CD14-positive monocyte (primary cell): Measurements from ENCODE around the gene TMEM107. TPM values are rescaled to one million over a fixed set of nuclear protein-coding genes. Genes with fewer than 3 reads are reported as not detected.

Experiments
- DNase-seq, 3 donors: peaks; one replicate each; pipeline ENCODE4 v3.0.0-alpha.2; 2011 to 2022
- H2AFZ ChIP-seq: 2 replicates; pipeline ENCODE4 v1.6.0; 2012; ENCODE audit warnings: mild to moderate bottlenecking, low read depth, low read length, inconsistent platforms; ENCODE audit not compliant: insufficient read depth, poor library complexity, severe bottlenecking
- H3K27ac ChIP-seq, 2 donors: 1 replicate in 1 of 2; 2 replicates in 1 of 2; pipeline ENCODE4 v1.5.1; 2012 to 2013; ENCODE audit warnings: low read length in 2 of 2, control low read depth in 1 of 2, inconsistent platforms in 1 of 2, low read depth in 1 of 2, mild to moderate bottlenecking in 1 of 2
- H3K27me3 ChIP-seq, 2 donors: one replicate each; pipeline versions ENCODE4 v1.6.0 to v1.6.1; 2011 to 2013; ENCODE audit warnings: low read length in 2 of 2; ENCODE audit not compliant: control insufficient read depth in 2 of 2, insufficient read depth in 2 of 2
- H3K36me3 ChIP-seq, 2 donors: replicated peaks in 1 of 2; 1 replicate in 1 of 2; 2 replicates in 1 of 2; pipeline versions ENCODE4 v1.5.1 to v1.6.1; 2012 to 2013; ENCODE audit warnings: low read length in 2 of 2, control low read depth in 1 of 2, inconsistent platforms in 1 of 2, mild to moderate bottlenecking in 1 of 2; ENCODE audit not compliant: insufficient read depth in 2 of 2, control insufficient read depth in 1 of 2
- H3K4me1 ChIP-seq, 2 donors: 1 replicate in 1 of 2; 2 replicates in 1 of 2; pipeline versions ENCODE4 v1.5.1 to v1.6.1; 2012 to 2013; ENCODE audit warnings: low read length in 2 of 2, control low read depth in 1 of 2, inconsistent platforms in 1 of 2, mild to moderate bottlenecking in 1 of 2, moderate library complexity in 1 of 2; ENCODE audit not compliant: insufficient read depth in 2 of 2, control insufficient read depth in 1 of 2
- H3K4me2 ChIP-seq: replicated peaks from 2 replicates; pipeline ENCODE3; 2012; ENCODE audit warnings: low read length, moderate library complexity, mild to moderate bottlenecking; ENCODE audit not compliant: poor library complexity, severe bottlenecking; ENCODE audit errors: extremely low read depth
- H3K4me3 ChIP-seq, 3 experiments: fragments of 200-600 bp in 1 of 3; sonication (generic) in 1 of 3; replicated peaks in 1 of 3; 1 replicate in 2 of 3; 2 replicates in 1 of 3; pipeline ENCODE4 v1.5.1; 2011 to 2013; ENCODE audit warnings: low read length in 3 of 3, mild to moderate bottlenecking in 3 of 3, control low read depth in 2 of 3, low read depth in 2 of 3, inconsistent platforms in 1 of 3, moderate library complexity in 1 of 3
- H3K79me2 ChIP-seq: 2 replicates; pipeline ENCODE4 v1.6.0; 2012; ENCODE audit warnings: mild to moderate bottlenecking, control low read depth, inconsistent platforms, low read length, moderate library complexity; ENCODE audit not compliant: insufficient read depth
- H3K9ac ChIP-seq: 2 replicates; pipeline ENCODE4 v1.6.0; 2017; ENCODE audit warnings: low read length, mild to moderate bottlenecking; ENCODE audit not compliant: insufficient read depth, poor library complexity, severe bottlenecking
- H3K9me3 ChIP-seq, 2 donors: replicated peaks in 1 of 2; 1 replicate in 1 of 2; 2 replicates in 1 of 2; pipeline versions ENCODE4 v1.5.1 to v1.6.1; 2012 to 2013; ENCODE audit warnings: low read length in 2 of 2, control low read depth in 1 of 2; ENCODE audit not compliant: control insufficient read depth in 1 of 2, insufficient read depth in 1 of 2
- H4K20me1 ChIP-seq: 2 replicates; pipeline ENCODE4 v1.6.0; 2012; ENCODE audit warnings: mild to moderate bottlenecking, low read length, control low read depth, moderate library complexity; ENCODE audit not compliant: insufficient read depth
- H3K27ac Mint-ChIP-seq, 7 donors: one replicate each; pipeline ENCODE4 v1.8.0; 2020; ENCODE audit warnings: mild to moderate bottlenecking in 7 of 7, mixed read lengths in 7 of 7, moderate library complexity in 6 of 7, inconsistent platforms in 2 of 7
- H3K27me3 Mint-ChIP-seq, 3 donors: one replicate each; pipeline ENCODE4 v1.8.0; 2021 to 2022; ENCODE audit warnings: low read depth in 3 of 3, mild to moderate bottlenecking in 3 of 3, mixed read lengths in 3 of 3, moderate library complexity in 3 of 3, inconsistent platforms in 1 of 3
- H3K36me3 Mint-ChIP-seq, 2 donors: one replicate each; pipeline ENCODE4 v1.8.0; 2020; ENCODE audit warnings: mixed read lengths in 2 of 2, inconsistent platforms in 1 of 2, mild to moderate bottlenecking in 1 of 2
- H3K4me1 Mint-ChIP-seq: one replicate; pipeline ENCODE4 v1.8.0; 2020; ENCODE audit warnings: mild to moderate bottlenecking, mixed read lengths
- H3K4me3 Mint-ChIP-seq, 2 donors: one replicate each; pipeline ENCODE4 v1.8.0; 2020; ENCODE audit warnings: mild to moderate bottlenecking in 2 of 2, mixed read lengths in 2 of 2, moderate library complexity in 1 of 2
- H3K9me3 Mint-ChIP-seq, 7 donors: one replicate each; pipeline ENCODE4 v1.8.0; 2020 to 2022; ENCODE audit warnings: mixed read lengths in 7 of 7, mild to moderate bottlenecking in 6 of 7, moderate library complexity in 6 of 7, inconsistent platforms in 2 of 7
- CTCF ChIP-seq: fragments of 200-600 bp; IDR thresholded peaks from one replicate; pipeline ENCODE4 v1.8.0; 2022; ENCODE audit warnings: antibody characterized with exemption, mild to moderate bottlenecking
- WGBS: methylation state at CpG from one replicate; pipeline ENCODE4 v1.1.5; 2013; ENCODE audit warnings: missing lambda C conversion rate; ENCODE audit not compliant: insufficient coverage; 5-methylcytosine and 5-hydroxymethylcytosine counted together
- intact Hi-C, 2 donors: fragments of 100-400 bp; cut with micrococcal nuclease; formaldehyde crosslinking; loops; one replicate each; pipeline versions ENCODE4 v1.15.0 to v1.15.1; 2023
- polyA plus RNA-seq, 3 donors: library from polyadenylated mRNA; depleted of rRNA in 1 of 3; unstranded in 2 of 3; stranded (reverse) in 1 of 3; fragments of 300-500 nt in 2 of 3; fragments of >200 nt in 1 of 3; fragmentation: Illumina TruSeq in 2 of 3; gene quantifications; 1 replicate in 2 of 3; 2 replicates in 1 of 3; pipeline ENCODE4 v1.2.3, GENCODE V29; 2012 to 2021

TMEM107 gene
- polyA plus RNA-seq, 3 donors: 20.5 to 37.4 (median 31.4) TPM

GRCh38 chr17:8147141-8147804 lies 28.9 kb downstream of the TMEM107 start:
- Mint-ChIP-seq H3K9me3 (no peaks in the 10 kb centered on the region), H3K27ac (peak overlapping the region in 2 of 7 donors; percentile 11 to 43), H3K4me3 (no peak overlapping the region), H3K4me1 (peaks cover 14% of the 10 kb centered on the region), H3K36me3 (peaks cover 70 to 85% of the 10 kb centered on the region in 2 donors), H3K27me3 (peaks cover 0 to 14% (median 0%) of the 10 kb centered on the region in 3 donors)
- Histone ChIP-seq H3K9me3 (no peaks in the 10 kb centered on the region), H3K4me2 (no peak overlapping the region), H3K27me3 (no peaks in the 10 kb centered on the region), H3K4me1 (peaks cover 8 to 23% of the 10 kb centered on the region in 2 donors), H3K36me3 (peaks cover 78 to 85% of the 10 kb centered on the region in 2 donors), H3K79me2 (peaks cover 19% of the 10 kb centered on the region), H3K27ac (no peak overlapping the region), H2AFZ (no peak overlapping the region), H3K4me3 (no peak overlapping the region), H3K9ac (no peak overlapping the region), H4K20me1 (peaks cover 99% of the 10 kb centered on the region)
- intact Hi-C loops: no loop called here
- DNase-seq: no peak
- WGBS: 96% methylated on average over 19 of the region's 26 CpGs
- TF ChIP-seq CTCF: no peak

- H3K4me3 Mint-ChIP-seq: no peak overlapping the region
Measured at GRCh38 chr17:8146381-8147140, 29.6 kb downstream of the TMEM107 start.

More at GRCh38 chr17:8146381-8147140, 29.6 kb downstream of the TMEM107 start:
- Histone ChIP-seq H3K79me2 (peaks cover 18% of the 10 kb centered on the region), H3K4me3 (no peak overlapping the region), H3K4me2 (no peak overlapping the region), H3K9me3 (no peaks in the 10 kb centered on the region), H4K20me1 (peaks cover 100% of the 10 kb centered on the region), H3K9ac (no peak overlapping the region), H2AFZ (no peak overlapping the region), H3K27me3 (no peaks in the 10 kb centered on the region), H3K36me3 (peaks cover 85 to 92% of the 10 kb centered on the region in 2 donors), H3K4me1 (peaks cover 8 to 16% of the 10 kb centered on the region in 2 donors), H3K27ac (no peak overlapping the region)
- WGBS: 95% methylated on average over 11 of the region's 14 CpGs
- peaks cover 10% of the 10 kb centered on the region for H3K4me1 Mint-ChIP-seq
- H3K9me3 Mint-ChIP-seq: no peaks in the 10 kb centered on the region
- peak overlapping the region in 1 of 7 donors; percentile 43 for H3K27ac Mint-ChIP-seq
- TF ChIP-seq CTCF: no peak
- peaks cover 0 to 9% (median 0%) of the 10 kb centered on the region in 3 donors for H3K27me3 Mint-ChIP-seq
- intact Hi-C loops: no loop called here
- DNase-seq: no peak
- H3K36me3 Mint-ChIP-seq: peaks cover 78 to 92% of the 10 kb centered on the region in 2 donors
